Measurements from ENCODE around the gene STAP1.
"Not testable (repeated sequence)": the region's sequence is repeated elsewhere in the genome, so short reads cannot be mapped to it uniquely, and the experiment has no call there.

STAP1 gene, protein sequence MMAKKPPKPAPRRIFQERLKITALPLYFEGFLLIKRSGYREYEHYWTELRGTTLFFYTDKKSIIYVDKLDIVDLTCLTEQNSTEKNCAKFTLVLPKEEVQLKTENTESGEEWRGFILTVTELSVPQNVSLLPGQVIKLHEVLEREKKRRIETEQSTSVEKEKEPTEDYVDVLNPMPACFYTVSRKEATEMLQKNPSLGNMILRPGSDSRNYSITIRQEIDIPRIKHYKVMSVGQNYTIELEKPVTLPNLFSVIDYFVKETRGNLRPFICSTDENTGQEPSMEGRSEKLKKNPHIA

DNA sequence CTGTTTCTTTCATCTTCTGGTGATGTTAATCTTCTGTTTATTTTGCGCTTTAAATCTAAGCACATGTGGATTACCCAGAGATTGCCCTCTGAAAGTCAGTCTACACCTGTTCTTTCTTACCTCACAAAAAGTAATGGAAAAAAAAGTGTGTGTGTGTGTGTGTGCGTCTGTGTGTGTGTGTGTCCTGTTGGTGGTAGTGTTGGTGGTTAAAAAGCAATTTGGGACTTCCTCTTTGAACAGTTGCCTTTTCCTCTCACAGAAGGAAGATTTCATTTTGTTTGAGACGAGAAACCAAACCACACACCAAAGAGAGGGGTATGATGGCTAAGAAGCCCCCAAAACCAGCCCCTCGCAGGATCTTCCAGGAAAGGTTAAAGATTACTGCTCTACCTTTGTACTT, at the start of gene STAP1:
STAP1 (plus strand) TSS at position 235 of the 400 bp plus-strand sequence; CDS start at position 318, 83 bp downstream.
- DNase-seq: no peak

DNA sequence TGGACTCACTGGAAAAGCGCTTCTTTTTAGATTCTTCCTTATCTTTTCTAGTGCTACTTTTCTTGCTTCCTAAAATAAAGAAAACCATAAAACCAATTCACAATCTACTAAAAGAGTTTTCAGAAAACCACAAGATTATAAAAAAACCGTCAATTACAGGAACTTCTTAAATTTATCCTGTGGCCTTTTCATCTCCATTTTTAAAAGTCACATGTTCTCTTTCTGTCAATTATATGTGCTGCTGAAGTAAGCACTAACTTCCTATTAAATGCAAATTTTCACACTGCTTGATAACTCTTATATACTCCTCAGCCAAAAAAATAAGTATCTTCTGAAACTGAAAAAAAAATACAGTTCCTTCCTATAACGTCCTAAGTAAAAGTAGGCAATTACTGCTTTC, 46.0 kb upstream of the STAP1 start:
- no peak for DNase-seq

DNA sequence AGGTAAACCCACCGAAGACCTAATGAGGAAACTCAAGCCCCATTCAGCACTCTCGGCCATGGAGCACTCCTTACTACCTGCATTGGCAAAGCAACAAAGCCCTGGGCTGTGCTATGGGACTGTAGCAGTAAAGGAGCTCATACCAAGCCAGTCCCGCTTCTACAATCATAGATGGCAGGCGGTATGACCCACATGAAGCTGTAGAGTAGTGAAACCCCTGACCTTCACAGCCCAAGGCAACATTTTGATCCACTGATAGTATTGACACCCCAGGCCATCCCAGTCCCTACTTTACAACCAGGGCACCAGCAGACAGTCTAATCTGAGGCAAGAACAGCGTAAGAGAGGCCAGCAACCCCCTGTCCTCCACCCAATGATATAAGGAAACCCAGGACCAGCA, 38.4 kb upstream of the STAP1 start:
- DNase-seq: no peak

DNA sequence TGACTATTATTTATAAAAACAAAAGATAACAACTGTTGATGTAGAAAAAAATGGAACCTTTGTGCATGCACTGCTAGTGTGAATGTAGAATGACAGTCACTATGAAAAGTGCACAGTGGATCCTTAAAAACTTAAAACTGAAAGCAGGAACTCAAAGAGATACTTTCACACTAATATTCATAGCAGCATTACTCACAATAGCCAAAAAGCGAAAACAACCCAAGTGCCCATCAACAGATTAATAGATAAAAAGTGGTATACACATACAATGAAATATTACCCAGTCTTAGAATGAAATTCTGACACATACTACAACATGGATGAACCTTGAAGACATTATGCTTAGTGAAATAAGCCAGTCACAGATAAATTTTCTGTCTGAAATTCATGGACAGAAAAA, 37.0 kb upstream of the STAP1 start:
- no peak for DNase-seq

DNA sequence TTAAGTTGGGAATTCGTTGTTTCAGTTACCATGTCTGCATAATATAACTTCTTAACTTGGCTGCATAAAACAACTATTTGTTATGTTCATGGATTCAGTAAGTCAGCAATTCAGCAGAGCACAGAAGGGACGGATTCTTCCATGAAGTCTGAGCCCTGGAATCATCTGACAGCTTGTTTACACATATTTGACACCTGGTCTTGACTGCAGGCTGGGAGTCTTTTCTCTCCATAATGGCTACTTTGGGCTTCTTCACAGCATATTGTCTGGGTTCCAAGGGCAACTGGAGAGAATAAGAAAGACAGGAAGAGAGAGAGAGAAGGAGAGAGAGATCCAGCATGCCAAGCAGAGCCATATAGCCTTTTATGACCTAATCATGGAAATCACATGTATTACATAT, 36.3 kb upstream of the STAP1 start:
- DNase-seq: no peak

DNA sequence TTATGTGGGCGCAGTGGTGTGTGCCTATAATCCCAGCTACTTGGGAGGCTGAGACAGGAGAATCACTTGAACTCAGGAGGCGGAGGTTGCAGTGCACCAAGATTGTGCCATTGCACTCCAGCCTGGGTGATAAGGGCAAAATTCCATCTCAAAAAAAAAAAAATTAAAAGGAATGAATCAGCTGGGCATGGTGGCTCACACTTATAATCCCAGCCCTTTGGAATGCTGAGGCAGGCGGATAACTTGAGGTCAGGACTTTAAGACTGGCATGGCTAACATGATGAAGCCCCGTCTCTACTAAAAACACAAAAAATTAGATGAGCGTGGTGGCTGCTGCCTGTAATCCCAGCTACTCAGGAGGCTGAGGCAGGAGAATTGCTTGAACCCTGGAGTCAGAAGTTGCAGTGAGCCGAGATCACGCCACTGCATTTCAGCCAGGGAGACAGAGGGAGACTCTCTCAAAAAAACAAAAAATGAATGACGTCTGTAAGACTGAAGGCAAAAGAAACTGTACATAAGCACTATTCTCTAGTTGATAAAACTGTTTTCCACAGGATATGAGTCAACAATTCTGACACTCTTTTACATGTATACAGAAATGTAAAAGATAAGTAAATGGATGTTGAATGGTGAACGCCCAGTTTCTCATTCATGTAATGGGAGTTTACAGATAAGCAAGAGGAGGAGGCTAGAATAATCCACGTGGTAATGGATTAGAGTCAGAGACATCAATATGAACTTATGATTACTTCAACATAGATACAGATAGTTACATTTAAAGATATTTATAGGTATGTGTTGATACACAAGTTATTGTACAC, 35.5 kb upstream of the STAP1 start:
- peak; percentile 8 for DNase-seq

DNA sequence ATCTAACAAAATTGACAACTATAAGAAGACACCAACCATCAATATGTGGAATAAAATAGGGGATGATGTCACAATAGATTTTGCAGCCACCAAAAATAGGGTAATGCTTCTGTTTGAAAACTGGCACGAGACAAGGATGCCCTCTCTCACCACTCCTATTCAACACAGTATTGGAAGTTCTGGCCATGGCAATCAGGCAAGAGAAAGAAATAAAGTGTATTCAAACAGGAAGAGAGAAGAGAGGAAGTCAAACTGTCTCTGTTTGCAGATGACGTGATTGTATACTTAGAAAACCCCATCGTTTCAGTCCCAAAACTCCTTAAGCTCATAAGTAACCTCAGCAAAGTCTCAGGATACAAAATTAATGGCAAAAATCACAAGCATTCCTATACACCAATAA, 34.4 kb upstream of the STAP1 start:
- DNase-seq: not testable (repeated sequence)

DNA sequence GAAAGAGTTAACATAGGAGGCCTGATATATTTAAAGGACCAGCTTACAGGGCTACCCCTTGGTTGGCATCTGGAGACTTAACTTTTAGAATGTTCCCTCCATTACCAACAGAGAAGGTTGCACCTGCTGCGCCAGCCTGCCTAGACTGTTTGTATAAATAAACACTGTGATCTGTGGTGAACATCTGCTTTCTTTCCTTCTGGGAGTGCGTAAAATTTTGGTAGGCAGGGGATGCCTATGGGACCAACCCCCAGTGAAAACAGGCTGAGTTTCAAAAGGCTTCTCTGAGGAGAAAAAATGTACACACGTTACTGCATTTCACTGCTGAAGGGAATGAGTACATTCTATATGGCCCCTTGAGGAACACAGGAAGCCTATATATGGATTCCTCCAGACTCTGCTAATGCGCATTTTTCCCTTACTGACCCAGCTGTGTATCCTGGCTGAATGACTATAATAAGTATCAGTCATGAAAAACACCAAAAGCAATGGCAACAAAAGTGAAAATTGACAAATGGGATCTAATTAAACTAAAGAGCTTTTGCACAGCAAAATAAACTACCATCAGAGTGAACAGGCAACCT, 27.1 kb upstream of the STAP1 start:
- DNase-seq: no peak

DNA sequence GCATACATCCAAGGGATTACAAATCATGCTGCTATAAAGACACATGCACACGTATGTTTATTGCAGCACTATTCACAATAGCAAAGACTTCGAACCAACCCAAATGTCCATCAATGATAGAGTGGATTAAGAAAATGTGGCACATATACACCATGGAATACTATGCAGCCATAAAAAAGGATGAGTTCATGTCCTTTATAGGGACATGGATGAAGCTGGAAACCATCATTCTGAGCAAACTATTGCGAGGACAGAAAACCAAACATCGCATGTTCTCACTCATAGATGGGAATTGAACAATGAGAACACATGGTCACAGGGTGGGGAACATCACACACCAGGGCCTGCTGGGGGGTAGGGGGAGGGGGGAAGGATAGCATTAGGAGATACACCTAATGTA, 26.1 kb upstream of the STAP1 start:
- DNase-seq: peak; percentile 7

DNA sequence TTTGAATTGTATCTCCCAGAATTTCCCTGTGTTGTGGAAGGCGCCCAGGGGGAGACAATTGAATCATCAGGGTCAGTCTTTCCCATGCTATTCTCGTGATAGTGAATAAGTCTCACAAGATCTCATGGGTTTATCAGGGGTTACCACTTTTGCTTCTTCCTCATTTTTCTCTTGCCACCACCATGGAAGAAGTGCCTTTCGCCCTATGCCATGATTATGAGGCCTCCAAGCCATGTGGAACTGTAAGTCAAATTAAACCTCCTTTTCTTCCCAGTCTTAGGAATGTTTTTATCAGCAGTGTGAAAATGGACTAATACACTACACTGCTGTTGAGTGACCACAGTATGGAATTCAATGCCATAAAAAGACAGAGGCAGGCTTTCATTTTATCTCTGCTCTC, 25.4 kb upstream of the STAP1 start:
- DNase-seq: no peak

DNA sequence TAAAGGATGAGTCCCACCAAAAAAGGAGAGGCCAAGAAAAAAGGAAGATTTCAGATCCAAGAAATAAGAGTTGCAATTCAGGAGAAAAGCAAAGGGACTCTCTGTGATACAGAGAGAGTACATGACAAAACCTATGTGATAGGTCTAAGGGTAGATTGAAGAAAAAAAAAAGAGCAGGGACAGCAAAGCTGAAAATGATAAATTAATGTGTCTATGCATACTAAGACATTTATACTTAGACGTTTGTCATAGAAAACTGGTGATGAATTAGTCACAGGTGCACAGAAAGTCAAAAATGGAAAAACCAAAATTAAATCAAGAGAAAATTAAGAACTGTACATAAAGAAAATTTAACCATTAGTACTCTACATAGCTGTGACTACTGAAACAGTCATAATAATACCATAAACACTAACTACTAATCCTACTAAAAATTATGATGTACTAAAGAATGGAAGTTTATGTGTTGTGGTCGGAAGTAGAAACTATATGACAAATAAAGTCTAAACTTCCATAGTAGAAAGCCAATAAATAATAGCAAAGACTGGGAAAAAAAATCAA, 23.2 kb upstream of the STAP1 start:
- no peak for DNase-seq

DNA sequence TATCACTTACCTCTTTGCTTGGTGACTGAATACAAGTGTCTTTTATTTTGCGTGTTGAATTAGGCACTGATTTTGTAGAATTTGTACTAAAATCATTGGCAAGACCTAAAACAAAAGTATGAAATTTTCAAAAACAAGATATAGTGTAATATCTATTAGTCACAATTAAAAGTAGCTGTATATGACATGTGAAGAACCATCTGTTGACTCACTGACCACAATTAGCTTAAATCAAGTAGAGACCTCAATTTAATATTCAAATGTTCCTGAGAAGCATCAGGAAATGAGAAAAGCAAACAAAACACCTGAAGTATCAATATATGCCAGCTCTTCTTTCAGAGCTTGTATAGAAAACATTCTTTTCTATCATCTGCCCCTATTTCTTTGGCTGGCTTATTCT, 18.7 kb upstream of the STAP1 start:
- no peak for DNase-seq

DNA sequence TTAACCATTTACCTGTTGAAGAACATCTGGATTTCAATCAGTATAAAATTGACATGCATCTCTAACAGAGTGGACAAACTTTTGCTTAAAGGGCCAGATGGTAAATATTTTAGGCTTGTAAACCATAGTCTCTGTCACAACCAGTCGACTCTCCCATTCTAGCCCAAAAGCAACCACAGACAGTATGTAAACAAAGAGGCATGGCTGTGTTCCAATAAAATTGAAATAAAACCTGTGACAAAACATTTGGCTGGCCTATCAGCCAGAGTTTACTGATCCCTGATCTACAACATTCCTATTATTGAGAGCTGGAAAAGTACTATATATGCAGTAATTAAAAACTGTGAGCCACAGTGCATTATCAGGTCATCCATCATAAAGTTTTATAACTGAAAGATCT, 16.5 kb upstream of the STAP1 start:
- DNase-seq: no peak

DNA sequence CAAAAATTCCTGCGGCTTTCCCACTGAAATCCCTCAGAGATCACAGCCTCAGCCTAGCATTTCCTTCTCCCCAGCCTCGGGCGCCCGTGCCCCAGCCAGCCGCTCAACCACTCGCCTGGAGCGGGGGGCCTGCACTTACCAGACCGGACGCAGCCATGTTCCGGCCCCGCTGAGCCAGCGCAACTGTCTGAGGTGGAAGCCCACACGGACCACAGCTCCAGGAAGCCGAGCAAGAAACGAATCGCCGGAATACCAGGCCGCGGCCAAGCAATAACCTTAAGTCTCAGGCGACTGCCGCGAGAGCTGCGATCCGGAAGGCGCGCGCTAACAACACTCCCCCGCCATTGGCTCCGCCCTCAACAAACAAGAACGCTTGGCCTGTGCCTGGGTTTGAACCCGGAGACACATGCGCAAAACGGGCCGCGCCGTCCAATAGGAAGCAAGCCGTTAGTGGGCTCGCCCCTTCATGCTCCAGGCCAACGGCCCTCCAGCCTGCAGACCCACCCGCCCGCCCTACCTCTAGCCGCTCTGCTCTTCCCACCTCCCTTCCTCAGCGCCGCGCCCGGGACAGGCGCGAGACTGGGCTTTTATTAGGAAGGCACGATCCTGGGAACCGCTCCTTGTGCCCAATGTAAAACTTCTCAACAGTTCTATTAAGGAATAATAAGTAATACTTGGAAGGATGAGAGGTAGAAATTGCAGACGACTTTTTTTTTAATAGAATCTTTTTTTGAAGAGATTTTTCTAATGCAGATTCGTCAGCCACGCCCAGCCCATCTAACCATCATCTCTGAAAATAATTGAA, 13.1 kb upstream of the STAP1 start, which contains the start of gene CENPC:
CENPC (minus strand) TSS at position 305 of the 805 bp plus-strand sequence; CDS start at position 157, 148 bp downstream.
- DNase-seq: peak; percentile 97

DNA sequence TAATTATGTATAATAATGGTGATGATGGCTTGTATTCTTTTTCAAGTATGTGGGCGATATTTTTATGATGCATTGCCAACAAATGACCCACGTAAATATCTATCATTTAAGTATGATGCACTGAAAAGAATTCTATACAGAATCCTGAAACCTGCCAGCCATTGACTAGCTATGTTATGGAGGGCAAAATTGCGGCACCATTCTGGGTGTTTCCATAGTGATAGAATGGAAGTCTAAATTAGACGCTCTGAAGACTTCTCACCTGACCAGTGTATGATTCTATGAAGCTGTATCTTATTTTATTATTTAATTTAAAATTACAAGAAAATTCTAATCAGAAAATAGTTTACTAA, 12.5 kb upstream of the STAP1 start:
- DNase-seq: no peak

DNA sequence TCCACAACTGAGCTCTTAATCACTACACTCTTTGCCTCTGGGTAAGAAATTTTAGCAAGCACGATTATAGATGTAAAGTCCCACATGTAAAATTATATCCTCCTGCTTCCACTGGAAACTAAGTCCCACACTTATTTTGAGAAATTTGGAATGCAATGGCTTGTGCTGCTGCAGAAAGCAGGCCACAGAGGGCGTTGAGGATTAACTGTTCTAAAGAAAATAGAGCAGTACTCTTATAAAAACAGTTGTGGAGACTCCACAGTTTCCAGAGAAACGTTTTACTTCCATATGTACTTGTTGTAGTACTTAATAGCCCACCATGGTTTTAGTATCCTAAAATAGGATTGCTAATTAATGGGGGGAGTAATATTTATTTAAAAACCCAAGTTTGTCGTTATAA, 11.6 kb upstream of the STAP1 start:
- no peak for DNase-seq

DNA sequence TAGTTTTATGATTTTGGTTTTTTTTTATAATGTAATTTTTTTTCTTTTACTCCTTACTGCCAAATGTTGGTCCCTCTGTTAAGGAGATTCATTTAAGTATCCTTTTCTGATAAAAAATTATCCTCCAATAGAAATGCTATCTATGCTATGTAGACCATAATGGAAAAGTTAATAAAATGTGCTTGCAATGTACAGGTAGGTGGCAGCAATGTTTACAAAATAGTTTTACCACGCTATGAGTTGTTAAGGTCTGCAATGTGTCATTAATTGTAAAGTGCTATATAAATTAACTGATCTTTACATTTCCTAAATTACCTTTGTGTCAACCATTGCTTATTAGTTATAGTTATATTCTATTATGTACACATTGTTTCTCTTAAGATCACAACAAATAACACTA, 9.4 kb upstream of the STAP1 start:
- no peak for DNase-seq

DNA sequence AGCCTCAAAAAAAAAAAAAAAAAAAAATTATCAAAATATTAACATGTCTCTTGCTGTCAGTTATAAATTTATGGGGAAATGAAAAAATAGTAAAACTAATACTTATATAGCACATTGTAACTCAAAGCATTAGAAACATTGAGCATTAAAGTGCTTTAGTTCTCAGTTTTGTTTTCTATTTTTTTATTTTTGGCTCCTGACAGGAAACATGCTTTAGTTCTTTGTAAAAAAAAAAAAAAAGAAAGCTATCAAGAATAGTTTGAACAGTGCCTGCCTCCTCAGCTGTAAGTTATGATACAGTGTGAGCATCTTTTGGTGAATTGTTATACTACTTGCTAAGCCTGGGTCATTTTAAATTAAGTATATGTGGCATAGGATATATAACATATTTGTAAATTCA, 8.1 kb upstream of the STAP1 start:
- DNase-seq: no peak

DNA sequence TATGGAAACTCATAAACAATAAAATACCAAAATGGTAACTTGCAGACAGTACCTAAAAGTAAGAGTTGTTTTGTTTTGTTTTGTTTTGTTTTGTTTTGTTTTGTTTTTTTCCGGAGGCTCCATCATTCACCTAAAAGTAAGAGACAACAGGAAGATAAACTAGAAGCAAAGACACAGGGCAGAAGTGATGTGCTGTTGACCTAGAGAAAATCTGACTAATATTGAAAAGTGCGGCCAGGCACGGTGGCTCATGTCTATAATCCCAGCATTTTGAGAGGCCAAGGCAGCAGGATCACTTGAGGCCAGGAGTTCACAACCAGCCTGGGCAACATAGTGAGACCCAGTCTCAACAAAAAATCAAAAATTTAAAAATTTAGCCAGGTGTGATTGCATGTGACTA, 7.7 kb upstream of the STAP1 start:
- no peak for DNase-seq

DNA sequence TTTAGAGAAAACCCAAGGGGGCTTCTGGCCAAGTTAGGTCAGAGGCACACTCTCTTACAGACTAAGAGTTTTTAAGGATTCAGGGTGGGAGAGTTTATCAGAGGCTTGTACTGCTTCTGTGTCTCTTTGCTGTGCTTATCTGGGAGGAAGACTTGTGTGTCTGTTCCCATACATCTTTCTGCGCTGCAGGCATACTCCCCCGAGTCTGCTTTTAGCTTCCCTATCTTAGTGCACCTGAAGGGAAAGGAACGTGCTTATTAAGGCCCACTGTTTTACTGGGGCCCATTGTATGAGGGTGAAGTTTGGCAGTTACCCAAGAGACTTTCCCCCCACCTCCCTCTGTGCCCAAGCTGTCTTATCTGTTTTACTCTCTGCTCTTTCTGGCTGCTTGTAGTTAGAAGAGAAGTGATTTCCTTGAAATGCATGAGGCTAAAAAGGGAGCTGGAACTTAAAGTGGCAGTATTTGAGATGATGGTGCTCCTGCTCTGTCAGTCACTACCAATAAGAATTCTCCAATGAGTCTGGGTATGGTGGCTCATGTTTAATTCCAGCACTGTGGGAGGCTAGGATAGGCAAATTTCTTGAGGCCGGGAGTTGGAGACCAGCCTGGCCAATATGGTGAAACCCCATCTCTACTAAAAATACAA, 6.3 kb upstream of the STAP1 start:
- DNase-seq: not testable (repeated sequence)

DNA sequence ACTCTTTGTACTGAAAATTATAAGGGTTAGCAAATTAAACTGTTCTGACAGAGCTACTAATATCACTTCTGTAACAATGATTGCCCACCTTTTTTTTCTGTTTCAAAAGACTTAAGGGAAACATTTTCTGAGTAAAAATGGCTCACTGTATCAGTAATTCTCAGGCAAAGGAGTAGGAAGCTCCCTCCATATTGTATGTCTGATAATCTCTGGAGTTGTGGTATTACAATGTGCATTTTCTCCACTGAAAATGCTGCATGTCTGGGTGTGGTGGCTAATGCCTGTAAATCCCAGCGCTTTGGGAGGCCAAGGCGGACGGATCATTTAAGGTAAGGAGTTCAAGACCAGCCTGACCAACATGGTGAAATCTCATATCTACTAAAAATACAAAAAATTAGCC, 4.4 kb upstream of the STAP1 start:
- no peak for DNase-seq

DNA sequence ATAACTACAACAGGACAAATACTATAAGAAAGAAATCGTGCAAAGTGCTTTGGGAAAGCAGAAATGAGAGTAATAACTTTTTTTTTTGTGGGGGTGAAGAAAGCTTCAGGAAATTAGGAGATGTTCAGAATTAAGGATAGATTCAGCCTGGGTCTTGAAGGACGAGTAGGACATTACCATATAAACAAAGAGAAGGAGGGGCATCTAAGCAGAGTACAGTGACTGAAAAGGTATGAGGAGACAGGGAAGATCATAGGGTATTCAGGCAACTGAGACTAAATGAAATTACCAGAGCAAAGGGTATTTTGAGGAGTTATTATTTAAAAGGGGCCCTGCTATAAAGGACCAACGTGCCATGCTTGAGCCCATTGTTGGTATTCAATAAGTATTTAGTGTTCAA, 3.1 kb upstream of the STAP1 start:
- DNase-seq: no peak

Measured in EL (cell line).